Prostate gland (tissue), 2 donors: ENCODE measurements around the gene PRRT3. TPM values are rescaled to one million over a fixed set of nuclear protein-coding genes. Genes with fewer than 3 reads are reported as not detected.
"Not testable (repeated sequence)": the region's sequence is repeated elsewhere in the genome, so short reads cannot be mapped to it uniquely, and the experiment has no call there.

Experiments
- DNase-seq: peaks from one replicate; pipeline ENCODE4 v3.0.0-alpha.2; 2019; ENCODE audit warnings: low spot score
- H3K27ac ChIP-seq, 2 donors: fragments of 200-600 bp; sonication (generic); 2 replicates each; pipeline ENCODE4 v1.5.1; 2017 to 2019
- H3K27me3 ChIP-seq: fragments of 200-600 bp; sonication (generic); replicated peaks from 2 replicates; pipeline ENCODE4 v1.5.1; 2019; ENCODE audit not compliant: insufficient read depth
- H3K36me3 ChIP-seq, 2 donors: fragments of 200-600 bp; sonication (generic); 1 replicate in 1 of 2; 2 replicates in 1 of 2; pipeline versions ENCODE4 v1.5.1 to v1.8.1; 2017 to 2019
- H3K4me1 ChIP-seq: fragments of 200-600 bp; sonication (generic); replicated peaks from 2 replicates; pipeline ENCODE4 v1.5.1; 2019
- H3K4me3 ChIP-seq, 2 donors: fragments of 200-600 bp; sonication (generic); 2 replicates each; pipeline ENCODE4 v1.5.1; 2017 to 2019
- H3K9me3 ChIP-seq: fragments of 200-600 bp; sonication (generic); 2 replicates; pipeline ENCODE4 v1.5.1; 2017
- POLR2A ChIP-seq: fragments of 450-650 bp; IDR thresholded peaks from one replicate; pipeline ENCODE4 v1.6.1; 2016; ENCODE audit warnings: antibody characterized with exemption, mild to moderate bottlenecking
- POLR2AphosphoS5 ChIP-seq: sonication (generic); formaldehyde crosslinking; IDR thresholded peaks from one replicate; pipeline ENCODE4 v1.6.1; 2017; ENCODE audit warnings: antibody characterized with exemption
- WGBS: methylation state at CpG from one replicate; pipeline ENCODE4 v1.1.5; 2018; 5-methylcytosine and 5-hydroxymethylcytosine counted together
- intact Hi-C: fragments of 100-400 bp; cut with DNase I; formaldehyde crosslinking; loops from one replicate; pipeline ENCODE4 v1.14.2; 2022
- small RNA-seq, 2 donors: library from RNA; depleted of rRNA; stranded (forward); fragments of <200 nt; gene quantifications; one replicate each; pipeline ENCODE3, GENCODE V24; 2016
- total RNA-seq, 2 donors: library from RNA; depleted of rRNA; stranded (reverse); fragments of >200 nt; gene quantifications; one replicate each; pipeline ENCODE4 v1.1.0, GENCODE V29; 2016
- TF ChIP-seq, protein P1 (sequence below), 4 experiments: fragments of 200-600 bp in 2 of 4; fragments of 450-650 bp in 2 of 4; sonication (generic) in 2 of 4; IDR thresholded peaks; 1 replicate in 3 of 4; 2 replicates in 1 of 4; pipeline ENCODE4 v1.5.1; 2016 to 2019; ENCODE audit warnings: antibody characterized with exemption in 4 of 4, mild to moderate bottlenecking in 2 of 4, moderate library complexity in 2 of 4

The PRRT3 gene
- total RNA-seq, 2 donors from 2014 or later: 8.9 to 10.1 TPM

DNA sequence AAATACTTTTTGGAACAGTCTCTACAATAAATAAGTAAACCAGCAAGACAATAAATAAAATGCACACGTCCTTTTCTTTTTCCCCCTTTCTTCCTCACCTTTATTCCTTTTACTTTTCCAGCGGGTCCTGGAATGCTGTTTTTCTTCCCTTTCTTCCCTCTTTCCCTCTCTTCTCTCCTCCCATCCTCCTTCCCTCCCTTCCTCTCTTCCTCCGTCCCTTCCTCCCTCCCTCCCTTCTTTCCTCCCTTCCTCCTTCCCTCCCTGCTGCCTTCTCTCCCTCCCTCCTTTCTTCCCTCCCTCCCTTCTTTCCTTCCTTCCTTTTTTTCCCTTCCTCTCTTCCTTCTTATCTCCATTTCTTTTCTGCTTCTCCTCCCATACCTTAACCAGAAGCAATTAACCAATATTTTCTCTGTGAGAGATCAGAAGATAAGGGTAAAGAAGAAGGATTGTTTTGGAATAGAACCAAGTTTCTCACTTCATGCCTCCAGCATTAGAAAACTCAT is 52.9 kb downstream of the PRRT3 start:
- intact Hi-C loops: no loop called here
- 51% methylated on average over 3 of the region's 3 CpGs for WGBS
- Histone ChIP-seq H3K9me3 (no peaks in the 10 kb centered on the region), H3K4me1 (no peaks in the 10 kb centered on the region), H3K27me3 (no peaks in the 10 kb centered on the region), H3K4me3 (no peak overlapping the region), H3K36me3 (no peaks in the 10 kb centered on the region), H3K27ac (peak overlapping the region in 1 of 2 donors; percentile 86)
- TF ChIP-seq POLR2A (no peak), POLR2AphosphoS5 (no peak)
- TF ChIP-seq, protein P1, sequence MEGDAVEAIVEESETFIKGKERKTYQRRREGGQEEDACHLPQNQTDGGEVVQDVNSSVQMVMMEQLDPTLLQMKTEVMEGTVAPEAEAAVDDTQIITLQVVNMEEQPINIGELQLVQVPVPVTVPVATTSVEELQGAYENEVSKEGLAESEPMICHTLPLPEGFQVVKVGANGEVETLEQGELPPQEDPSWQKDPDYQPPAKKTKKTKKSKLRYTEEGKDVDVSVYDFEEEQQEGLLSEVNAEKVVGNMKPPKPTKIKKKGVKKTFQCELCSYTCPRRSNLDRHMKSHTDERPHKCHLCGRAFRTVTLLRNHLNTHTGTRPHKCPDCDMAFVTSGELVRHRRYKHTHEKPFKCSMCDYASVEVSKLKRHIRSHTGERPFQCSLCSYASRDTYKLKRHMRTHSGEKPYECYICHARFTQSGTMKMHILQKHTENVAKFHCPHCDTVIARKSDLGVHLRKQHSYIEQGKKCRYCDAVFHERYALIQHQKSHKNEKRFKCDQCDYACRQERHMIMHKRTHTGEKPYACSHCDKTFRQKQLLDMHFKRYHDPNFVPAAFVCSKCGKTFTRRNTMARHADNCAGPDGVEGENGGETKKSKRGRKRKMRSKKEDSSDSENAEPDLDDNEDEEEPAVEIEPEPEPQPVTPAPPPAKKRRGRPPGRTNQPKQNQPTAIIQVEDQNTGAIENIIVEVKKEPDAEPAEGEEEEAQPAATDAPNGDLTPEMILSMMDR (IDR thresholded peaks at IDR 0.05): no peak
- no peak for DNase-seq

DNA sequence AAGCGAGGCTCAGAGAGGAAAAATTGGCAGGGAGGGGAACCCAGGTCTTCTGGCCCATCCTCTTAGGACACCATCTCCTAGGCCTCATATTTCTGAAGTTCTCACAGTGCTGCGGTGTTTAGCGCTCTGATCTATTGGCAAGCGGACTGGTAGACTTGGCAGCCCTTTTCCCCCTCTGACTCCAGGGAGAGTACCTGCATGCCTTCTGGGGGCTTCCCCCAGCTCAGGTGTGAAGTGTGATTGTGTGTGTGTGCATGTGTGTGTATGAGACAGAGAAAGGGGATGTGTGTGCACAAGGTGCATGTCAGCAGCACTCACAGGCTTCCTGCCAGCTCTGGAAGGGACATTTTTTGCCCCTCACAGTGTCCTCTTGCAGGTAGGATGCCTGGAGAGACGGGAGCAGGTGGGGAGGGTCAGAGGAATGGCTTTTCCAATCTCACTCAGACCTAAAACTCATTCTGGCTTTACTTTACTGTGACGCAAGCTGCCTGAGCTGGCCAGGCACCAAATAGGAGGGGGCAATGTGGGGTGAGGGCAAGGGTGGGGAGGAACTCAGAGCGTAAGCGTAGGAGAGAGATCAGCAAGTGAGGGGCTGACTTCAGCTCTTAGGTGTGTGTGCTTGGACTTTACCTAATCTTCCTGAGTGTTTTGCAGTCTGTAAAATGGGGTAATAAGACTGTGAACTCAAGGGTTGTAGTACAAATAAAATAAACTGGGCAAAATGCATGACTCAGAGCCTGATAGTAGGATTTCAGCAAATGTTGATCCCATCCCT is 53.6 kb downstream of the PRRT3 start:
- intact Hi-C loops: no loop called here
- WGBS: 50% methylated on average over 8 of the region's 8 CpGs
- Histone ChIP-seq H3K9me3 (no peaks in the 10 kb centered on the region), H3K36me3 (peaks cover 0 to 3% of the 10 kb centered on the region in 2 donors), H3K27me3 (no peaks in the 10 kb centered on the region), H3K4me3 (no peak overlapping the region), H3K4me1 (no peaks in the 10 kb centered on the region), H3K27ac (peak overlapping the region; percentile 75 to 86)
- DNase-seq: no peak
- TF ChIP-seq POLR2A (no peak), POLR2AphosphoS5 (no peak)
- TF ChIP-seq, protein P1 (IDR thresholded peaks at IDR 0.05): no peak

DNA sequence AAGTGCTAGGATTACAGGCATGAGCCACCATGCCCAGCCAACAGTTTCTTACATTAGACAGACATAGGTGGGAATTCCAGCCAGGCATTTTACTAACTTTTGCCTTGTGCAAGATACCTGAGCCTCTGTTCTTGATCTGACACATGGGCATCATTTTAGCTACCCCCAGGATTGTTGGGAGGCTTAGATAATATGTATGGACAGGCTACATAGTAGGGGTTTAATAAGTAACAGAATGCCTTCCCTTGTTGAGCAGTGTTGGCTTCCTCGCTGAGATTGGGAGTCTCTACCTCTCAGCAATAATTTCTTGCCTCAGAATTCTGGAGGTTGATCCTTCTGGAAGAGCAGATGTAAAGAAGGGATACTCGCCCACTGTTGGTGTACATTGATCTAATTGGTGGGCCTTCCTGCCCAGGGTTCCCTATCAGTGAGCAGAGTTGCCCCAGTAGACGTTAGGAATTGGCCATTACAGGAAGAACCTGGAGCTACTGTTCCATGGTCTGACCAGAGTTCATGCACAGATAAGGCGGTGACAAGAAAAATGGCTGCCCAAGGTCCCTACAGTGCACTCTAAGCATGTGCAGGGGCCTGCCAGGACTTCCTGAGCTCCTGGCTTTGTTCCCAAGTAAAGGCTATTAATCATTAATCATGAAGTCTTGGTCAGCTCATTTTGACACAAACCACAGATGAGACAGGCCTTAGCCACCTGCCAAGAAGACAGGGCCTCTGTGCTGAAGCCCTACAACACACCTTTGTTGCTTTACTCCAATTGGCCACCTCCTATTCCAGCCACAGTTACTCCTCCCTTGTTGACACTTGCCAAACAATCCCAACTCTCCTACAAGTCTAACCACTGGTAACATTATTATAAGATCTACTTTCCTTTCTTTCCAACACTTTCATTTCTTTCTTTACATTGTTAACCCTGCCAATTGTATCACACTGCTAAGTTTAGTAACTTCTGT is 54.5 kb downstream of the PRRT3 start:
- H3K27ac ChIP-seq: peak overlapping the region; percentile 75 to 86
- H3K27me3 ChIP-seq: no peaks in the 10 kb centered on the region
- 58% methylated on average over 4 of the region's 4 CpGs for WGBS
- no peak overlapping the region for H3K4me3 ChIP-seq
- no peaks in the 10 kb centered on the region for H3K4me1 ChIP-seq
- DNase-seq: peak; percentile 82
- no peaks in the 10 kb centered on the region for H3K9me3 ChIP-seq
- TF ChIP-seq POLR2AphosphoS5: peak; percentile 89
- TF ChIP-seq, protein P1 (IDR thresholded peaks at IDR 0.05): no peak
- TF ChIP-seq POLR2A: no peak
- H3K36me3 ChIP-seq: peaks cover 0 to 9% of the 10 kb centered on the region in 2 donors
- intact Hi-C loops: no loop called here

DNA sequence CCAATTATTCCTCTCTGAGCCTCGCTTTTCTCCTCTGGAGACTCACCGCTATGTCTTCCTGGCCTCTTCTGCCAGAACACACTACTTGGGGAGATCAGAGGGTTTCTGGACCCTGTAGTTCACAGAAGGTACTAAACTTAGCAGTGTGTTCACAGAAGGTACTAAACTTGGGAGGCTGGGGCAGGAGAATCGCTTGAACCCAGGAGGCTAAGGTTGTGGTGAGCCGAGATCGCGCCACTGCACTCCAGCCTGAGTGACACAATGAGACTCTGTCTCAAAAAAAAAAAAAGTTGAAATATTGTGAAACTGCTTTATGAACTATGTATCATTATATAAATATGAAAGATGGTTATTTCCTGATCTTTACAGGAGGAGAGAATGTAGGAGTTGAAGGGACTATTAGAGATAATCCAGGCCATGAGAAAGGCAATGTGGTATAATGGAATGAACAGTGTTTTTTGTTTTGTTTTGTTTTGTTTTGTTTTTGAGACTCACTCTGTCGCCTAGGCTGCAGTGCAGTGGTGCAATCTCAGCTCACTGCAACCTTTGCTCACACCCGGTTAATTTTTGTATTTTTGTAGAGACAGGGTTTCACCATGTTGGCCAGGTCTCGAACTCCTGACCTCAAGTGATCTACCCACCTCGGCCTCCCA is 55.3 kb downstream of the PRRT3 start:
- H3K9me3 ChIP-seq, DNase-seq, H3K4me3 ChIP-seq, H3K36me3 ChIP-seq, H3K27me3 ChIP-seq, intact Hi-C loops, H3K4me1 ChIP-seq: not testable (repeated sequence)
- WGBS: 92% methylated on average over 10 of the region's 10 CpGs
- peak overlapping the region; percentile 75 to 86 for H3K27ac ChIP-seq

DNA sequence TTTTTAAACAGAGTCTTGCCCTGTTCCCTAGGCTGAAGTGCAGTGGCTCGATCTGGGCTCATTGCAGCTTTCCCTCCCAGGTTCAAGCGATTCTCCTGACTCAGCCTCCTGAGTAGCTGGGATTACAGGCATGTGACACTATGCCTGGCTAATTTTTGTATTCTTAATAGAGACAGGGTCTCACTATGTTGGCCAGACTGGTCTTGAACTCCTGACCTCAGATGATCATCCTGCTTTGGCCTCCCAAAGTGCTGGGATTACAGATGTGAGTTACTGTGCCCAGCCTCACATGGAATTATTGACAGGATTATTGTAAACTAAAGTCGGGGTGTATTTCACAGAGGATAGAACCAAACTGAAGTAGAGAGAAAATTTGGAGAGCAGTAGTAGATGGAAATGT is 56.5 kb downstream of the PRRT3 start:
- H3K27ac ChIP-seq, DNase-seq, H3K36me3 ChIP-seq, H3K27me3 ChIP-seq, H3K9me3 ChIP-seq, H3K4me3 ChIP-seq, H3K4me1 ChIP-seq, intact Hi-C loops: not testable (repeated sequence)
- WGBS: 88% methylated on average over 3 of the region's 3 CpGs

Small RNA genes lying within 50 kb of the gene (small RNA-seq; reads per million reads assigned to genes)
- gene CYCSP10: 0 reads per million in 2 donors
- 0 reads per million in 2 donors for gene RNU6-882P

Other genes starting within 250 kb of the PRRT3 start
- gene CPNE9, start 248.6 kb downstream of the PRRT3 start, total RNA-seq: not detected
- gene BRPF1, start 220.7 kb downstream of the PRRT3 start, total RNA-seq: 10 to 100 TPM; 14.2 to 43.5 TPM
- gene OGG1, start 202.5 kb downstream of the PRRT3 start, total RNA-seq: 10 to 100 TPM; 22.6 to 38.2 TPM
- gene CAMK1, start 182.5 kb downstream of the PRRT3 start, total RNA-seq: 100 to 1,000 TPM in 1 of 2 donors, 10 to 100 TPM in 1; 74.4 to 167 TPM
- 100 to 1,000 TPM; 130 to 131 TPM for gene TADA3, start 159.9 kb downstream of the PRRT3 start, total RNA-seq
- 100 to 1,000 TPM; 121 to 152 TPM for gene ARPC4, start 159.3 kb downstream of the PRRT3 start, total RNA-seq
- 10 to 100 TPM; 40.7 to 69.0 TPM for gene TTLL3, start 142.1 kb downstream of the PRRT3 start, total RNA-seq
- gene RPUSD3, start 108.4 kb downstream of the PRRT3 start, total RNA-seq: 10 to 100 TPM; 40.9 to 44.6 TPM
- gene CIDEC, start 72.2 kb downstream of the PRRT3 start, total RNA-seq: 1 to 10 TPM in 1 of 2 donors, not detected in 1; 3.5 TPM
- 10 to 100 TPM; 37.0 to 61.5 TPM for gene JAGN1, start 61.8 kb downstream of the PRRT3 start, total RNA-seq
- 10 to 100 TPM; 10.1 to 28.2 TPM for gene IL17RE, start 49.6 kb downstream of the PRRT3 start, total RNA-seq
- 100 to 1,000 TPM in 1 of 2 donors, 10 to 100 TPM in 1; 80.7 to 152 TPM for gene IL17RC, start 35.3 kb downstream of the PRRT3 start, total RNA-seq
- gene CRELD1, start 18.6 kb downstream of the PRRT3 start, total RNA-seq: 10 to 100 TPM; 46.9 to 64.9 TPM
- gene EMC3, start 34.4 kb upstream of the PRRT3 start, total RNA-seq: 100 to 1,000 TPM in 1 of 2 donors, 10 to 100 TPM in 1; 69.9 to 102 TPM
- gene FANCD2, start 74.0 kb upstream of the PRRT3 start, total RNA-seq: 10 to 100 TPM in 1 of 2 donors, 1 to 10 TPM in 1; 7.6 to 13.2 TPM
- gene FANCD2OS, start 155.8 kb upstream of the PRRT3 start, total RNA-seq: 1 to 10 TPM; 1.1 to 2.3 TPM
- 100 to 1,000 TPM; 118 to 126 TPM for gene BRK1, start 163.3 kb upstream of the PRRT3 start, total RNA-seq
- gene VHL, start 189.4 kb upstream of the PRRT3 start, total RNA-seq: 10 to 100 TPM; 59.5 to 67.7 TPM
- gene IRAK2, start 212.5 kb upstream of the PRRT3 start, total RNA-seq: 1 to 10 TPM; 5.1 to 7.6 TPM